ENCODE measurements around the gene TMEM132D. TPM values are rescaled to one million over a fixed set of nuclear protein-coding genes. Genes with fewer than 3 reads are reported as not detected.

Gene TMEM132D
- polyA plus RNA-seq, 1 donor from 2014 or later, result 1.3 TPM

GRCh38 chr12:129696926-129697325 lies 206.9 kb downstream of the TMEM132D start:
- no peaks in the 10 kb centered on the region for H3K9me2 ChIP-seq (ENCODE audit: insufficient read depth, low read length)
- H3K4me2 ChIP-seq (ENCODE audit: low read length), result no peak overlapping the region
- H3K4me3 ChIP-seq (ENCODE audit: low read length), result no peak overlapping the region
- H4K20me1 ChIP-seq (ENCODE audit: insufficient read depth), result no peaks in the 10 kb centered on the region
- H3K27ac ChIP-seq (ENCODE audit: low read length), result no peak overlapping the region
- H3K9me3 ChIP-seq (ENCODE audit: low read length), result no peaks in the 10 kb centered on the region
- H3K36me3 ChIP-seq (ENCODE audit: insufficient read depth, low read length), result no peaks in the 10 kb centered on the region
- H3K9ac ChIP-seq (ENCODE audit: low read length), result no peak overlapping the region
- no peaks in the 10 kb centered on the region for H3K27me3 ChIP-seq (ENCODE audit: insufficient read depth, low read depth, low read length)
- no peak for TF ChIP-seq REST (IDR thresholded peaks at IDR 0.05; ENCODE audit: borderline replicate concordance)
- no peak for TF ChIP-seq MXI1 (conservative IDR thresholded peaks at IDR 0.05; ENCODE audit: poor library complexity, severe bottlenecking)
- no peak for TF ChIP-seq RAD21 (conservative IDR thresholded peaks at IDR 0.05)
- H3K79me2 ChIP-seq (replicated peaks; ENCODE audit: insufficient read depth, low read length), result no peaks in the 10 kb centered on the region
- no peaks in the 10 kb centered on the region for H3F3A ChIP-seq (ENCODE audit: insufficient read depth, low read length, poor library complexity, severe bottlenecking)
- no peak overlapping the region for H2AFZ ChIP-seq (ENCODE audit: low read depth, low read length)

GRCh38 chr12:129696405-129696804 lies 207.4 kb downstream of the TMEM132D start:
- no peak overlapping the region for H3K27ac ChIP-seq (ENCODE audit: low read length)
- no peak overlapping the region for H3K4me2 ChIP-seq (ENCODE audit: low read length)
- H4K20me1 ChIP-seq (ENCODE audit: insufficient read depth), result no peaks in the 10 kb centered on the region
- no peaks in the 10 kb centered on the region for H3K9me2 ChIP-seq (ENCODE audit: insufficient read depth, low read length)
- no peaks in the 10 kb centered on the region for H3K9me3 ChIP-seq (ENCODE audit: low read length)
- H3F3A ChIP-seq (ENCODE audit: insufficient read depth, low read length, poor library complexity, severe bottlenecking), result no peaks in the 10 kb centered on the region
- TF ChIP-seq SMC3 (conservative IDR thresholded peaks at IDR 0.05; ENCODE audit: poor library complexity) (no peak), MXI1 (conservative IDR thresholded peaks at IDR 0.05; ENCODE audit: poor library complexity, severe bottlenecking) (no peak), EP300 (conservative IDR thresholded peaks at IDR 0.05; ENCODE audit: poor library complexity, severe bottlenecking) (no peak), EZH2 (IDR thresholded peaks at IDR 0.05; ENCODE audit: borderline replicate concordance, insufficient read depth, low read length, poor library complexity, severe bottlenecking) (no peak), POLR2AphosphoS5 (IDR thresholded peaks at IDR 0.05) (no peak), RAD21 (conservative IDR thresholded peaks at IDR 0.05) (no peak), TAF1 (IDR thresholded peaks at IDR 0.05; ENCODE audit: low read depth) (no peak), CTCF (IDR thresholded peaks at IDR 0.05; ENCODE audit: poor library complexity, severe bottlenecking) (no peak), REST (IDR thresholded peaks at IDR 0.05; ENCODE audit: borderline replicate concordance) (no peak)
- no peaks in the 10 kb centered on the region for H3K79me2 ChIP-seq (replicated peaks; ENCODE audit: insufficient read depth, low read length)
- no peak overlapping the region for H3K4me3 ChIP-seq (ENCODE audit: low read length)
- H2AFZ ChIP-seq (ENCODE audit: low read depth, low read length), result no peak overlapping the region
- H3K9ac ChIP-seq (ENCODE audit: low read length), result no peak overlapping the region
- no peaks in the 10 kb centered on the region for H3K27me3 ChIP-seq (ENCODE audit: insufficient read depth, low read depth, low read length)
- H3K36me3 ChIP-seq (ENCODE audit: insufficient read depth, low read length), result no peaks in the 10 kb centered on the region

All from neural cell (in vitro differentiated cells).